ENCODE data around the gene TLL1.

The TLL1 gene

GRCh38 chr4:165838575-165838974 lies 34.5 kb upstream of the TLL1 start:
- ChIA-PET CTCF (no interaction called here), POLR2A (no interaction called here)
- no peak for DNase-seq (ENCODE audit: extremely low spot score)
- TF ChIP-seq CTBP1 (IDR thresholded peaks at IDR 0.05; ENCODE audit: borderline replicate concordance) (no peak), L3MBTL2 (conservative IDR thresholded peaks at IDR 0.05) (no peak), ELF4 (IDR thresholded peaks at IDR 0.05) (no peak), SP1 (IDR thresholded peaks at IDR 0.05) (no peak), TARDBP (IDR thresholded peaks at IDR 0.05) (no peak), BHLHE40 (IDR thresholded peaks at IDR 0.05; ENCODE audit: borderline replicate concordance) (no peak), NFRKB (IDR thresholded peaks at IDR 0.05) (no peak), FOXK2 (IDR thresholded peaks at IDR 0.05) (no peak), FOXM1 (IDR thresholded peaks at IDR 0.05; ENCODE audit: borderline replicate concordance) (no peak), ARNT (IDR thresholded peaks at IDR 0.05) (no peak), LEF1 (IDR thresholded peaks at IDR 0.05; ENCODE audit: borderline replicate concordance) (no peak), SUZ12 (IDR thresholded peaks at IDR 0.05) (no peak), ZNF384 (IDR thresholded peaks at IDR 0.05) (no peak), FOXA1 (IDR thresholded peaks at IDR 0.05) (no peak), PKNOX1 (IDR thresholded peaks at IDR 0.05) (no peak), HDGF (IDR thresholded peaks at IDR 0.05; ENCODE audit: borderline replicate concordance) (no peak)

- CTCF ChIA-PET = no interaction called here
- DNase-seq (ENCODE audit: extremely low spot score) = no peak
- TF ChIP-seq ZNF384 (IDR thresholded peaks at IDR 0.05) (no peak), FOXK2 (IDR thresholded peaks at IDR 0.05) (no peak), BHLHE40 (IDR thresholded peaks at IDR 0.05; ENCODE audit: borderline replicate concordance) (no peak), PKNOX1 (IDR thresholded peaks at IDR 0.05) (no peak), SP1 (IDR thresholded peaks at IDR 0.05) (no peak), ELF4 (IDR thresholded peaks at IDR 0.05) (no peak), L3MBTL2 (conservative IDR thresholded peaks at IDR 0.05) (no peak), SUZ12 (IDR thresholded peaks at IDR 0.05) (no peak), FOXA1 (IDR thresholded peaks at IDR 0.05) (no peak), LEF1 (IDR thresholded peaks at IDR 0.05; ENCODE audit: borderline replicate concordance) (no peak), TARDBP (IDR thresholded peaks at IDR 0.05) (no peak), FOXM1 (IDR thresholded peaks at IDR 0.05; ENCODE audit: borderline replicate concordance) (no peak), ARNT (IDR thresholded peaks at IDR 0.05) (no peak), NFRKB (IDR thresholded peaks at IDR 0.05) (no peak), HDGF (IDR thresholded peaks at IDR 0.05; ENCODE audit: borderline replicate concordance) (no peak), CTBP1 (IDR thresholded peaks at IDR 0.05; ENCODE audit: borderline replicate concordance) (no peak)
- POLR2A ChIA-PET = no interaction called here
Observed at GRCh38 chr4:165839615-165840333, 33.3 kb upstream of the TLL1 start.

- TF ChIP-seq BHLHE40 (IDR thresholded peaks at IDR 0.05; ENCODE audit: borderline replicate concordance) (no peak), CTBP1 (IDR thresholded peaks at IDR 0.05; ENCODE audit: borderline replicate concordance) (no peak), FOXA1 (IDR thresholded peaks at IDR 0.05) (no peak), SUZ12 (IDR thresholded peaks at IDR 0.05) (no peak), LEF1 (IDR thresholded peaks at IDR 0.05; ENCODE audit: borderline replicate concordance) (no peak), FOXM1 (IDR thresholded peaks at IDR 0.05; ENCODE audit: borderline replicate concordance) (no peak), L3MBTL2 (conservative IDR thresholded peaks at IDR 0.05) (no peak), ELF4 (IDR thresholded peaks at IDR 0.05) (no peak), FOXK2 (IDR thresholded peaks at IDR 0.05) (no peak), SP1 (IDR thresholded peaks at IDR 0.05) (no peak), HDGF (IDR thresholded peaks at IDR 0.05; ENCODE audit: borderline replicate concordance) (no peak), PKNOX1 (IDR thresholded peaks at IDR 0.05) (no peak), NFRKB (IDR thresholded peaks at IDR 0.05) (no peak), ZNF384 (IDR thresholded peaks at IDR 0.05) (no peak), ARNT (IDR thresholded peaks at IDR 0.05) (no peak), TARDBP (IDR thresholded peaks at IDR 0.05) (no peak)
- POLR2A ChIA-PET = no interaction called here
- DNase-seq (ENCODE audit: extremely low spot score) = no peak
- CTCF ChIA-PET = no interaction called here
Observed at GRCh38 chr4:165842684-165843083, 30.4 kb upstream of the TLL1 start.

- TF ChIP-seq SP1 (IDR thresholded peaks at IDR 0.05) = no peak
- no peak for TF ChIP-seq L3MBTL2 (conservative IDR thresholded peaks at IDR 0.05)
- no peak for TF ChIP-seq CTBP1 (IDR thresholded peaks at IDR 0.05; ENCODE audit: borderline replicate concordance)
- no peak for TF ChIP-seq NFRKB (IDR thresholded peaks at IDR 0.05)
- TF ChIP-seq HDGF (IDR thresholded peaks at IDR 0.05; ENCODE audit: borderline replicate concordance) = no peak
- TF ChIP-seq ZNF384 (IDR thresholded peaks at IDR 0.05) = no peak
- TF ChIP-seq PKNOX1 (IDR thresholded peaks at IDR 0.05) = no peak
- TF ChIP-seq SUZ12 (IDR thresholded peaks at IDR 0.05) = no peak
- no peak for TF ChIP-seq ELF4 (IDR thresholded peaks at IDR 0.05)
- TF ChIP-seq ARNT (IDR thresholded peaks at IDR 0.05) = no peak
- no peak for TF ChIP-seq LEF1 (IDR thresholded peaks at IDR 0.05; ENCODE audit: borderline replicate concordance)
- no peak for TF ChIP-seq FOXA1 (IDR thresholded peaks at IDR 0.05)
- no peak for TF ChIP-seq TARDBP (IDR thresholded peaks at IDR 0.05)
- no peak for TF ChIP-seq BHLHE40 (IDR thresholded peaks at IDR 0.05; ENCODE audit: borderline replicate concordance)
- no peak for TF ChIP-seq FOXK2 (IDR thresholded peaks at IDR 0.05)
- CTCF ChIA-PET = interaction anchor here (1.1 kb wide), 1 partner anchor 9 kb away, joined by 3 read pairs; no protein-coding TSS in a partner anchor
- DNase-seq (ENCODE audit: extremely low spot score) = no peak
- POLR2A ChIA-PET = no interaction called here
Observed at GRCh38 chr4:165844161-165844560, 28.9 kb upstream of the TLL1 start.

GRCh38 chr4:165851256-165851655 lies 21.8 kb upstream of the TLL1 start:
- CTCF ChIA-PET = interaction anchor here (1.0 kb wide), 1 partner anchor 10 kb away, joined by 3 read pairs; no protein-coding TSS in a partner anchor
- TF ChIP-seq FOXA1 (IDR thresholded peaks at IDR 0.05) (no peak), ELF4 (IDR thresholded peaks at IDR 0.05) (no peak), CTBP1 (IDR thresholded peaks at IDR 0.05; ENCODE audit: borderline replicate concordance) (no peak), SUZ12 (IDR thresholded peaks at IDR 0.05) (no peak)

More at GRCh38 chr4:165851256-165851655, 21.8 kb upstream of the TLL1 start:
- no peak for DNase-seq (ENCODE audit: extremely low spot score)
- POLR2A ChIA-PET = interaction anchor here (0.6 kb wide), 1 partner anchor 9 kb away, joined by 3 read pairs; no protein-coding TSS in a partner anchor
